B cell (primary cell): ENCODE measurements around the gene CUL3. TPM values are rescaled to one million over a fixed set of nuclear protein-coding genes. Genes with fewer than 3 reads are reported as not detected.

Source experiments
- ATAC-seq: fragments of 200-7000 bp; cut with Tn5 transposase; one replicate; pipeline ENCODE4 v1.10.0; 2021; ENCODE audit warnings: low read depth, mild to moderate bottlenecking, moderate number of reproducible peaks, moderate library complexity
- CTCF ChIA-PET: fragments of 350-600 bp; sonication (Branson Sonifier 250); formaldehyde crosslinking; loops from one replicate; lab custom pipeline; 2021; ENCODE audit warnings: antibody characterized with exemption, inconsistent platforms; lab: Charles Lee
- POLR2A ChIA-PET: fragments of 350-600 bp; sonication (Branson Sonifier 250); formaldehyde crosslinking; loops from one replicate; lab custom pipeline; 2021; ENCODE audit warnings: antibody characterized with exemption; lab: Charles Lee
- DNase-seq: peaks from one replicate; pipeline ENCODE4 v3.0.0; 2013
- H2AFZ ChIP-seq: 2 replicates; pipeline ENCODE4 v1.6.1; 2012; ENCODE audit warnings: mild to moderate bottlenecking, low read depth, low read length; ENCODE audit not compliant: insufficient read depth, poor library complexity, severe bottlenecking
- H3K27ac ChIP-seq, 2 donors: 1 replicate in 1 of 2; 2 replicates in 1 of 2; pipeline ENCODE4 v1.5.1; 2012 to 2013; ENCODE audit warnings: low read length in 2 of 2, mild to moderate bottlenecking in 2 of 2, moderate library complexity in 1 of 2
- H3K27me3 ChIP-seq, 4 experiments: fragments of 200-600 bp in 1 of 4; sonication (generic) in 1 of 4; replicated peaks in 1 of 4; 1 replicate in 2 of 4; 2 replicates in 2 of 4; pipeline versions ENCODE4 v1.6.1 to v1.7.0; 2013 to 2016; ENCODE audit warnings: low read length in 3 of 4, mild to moderate bottlenecking in 2 of 4, mixed read lengths in 1 of 4, moderate library complexity in 1 of 4; ENCODE audit not compliant: insufficient read depth in 4 of 4, control insufficient read depth in 3 of 4; ENCODE audit errors: control extremely low read depth in 1 of 4
- H3K36me3 ChIP-seq, 2 experiments: replicated peaks in 1 of 2; 1 replicate in 1 of 2; 2 replicates in 1 of 2; pipeline versions ENCODE4 v1.6.1 to v1.7.1; 2013; ENCODE audit warnings: low read length in 1 of 2; ENCODE audit not compliant: insufficient read depth in 2 of 2, control insufficient read depth in 1 of 2; ENCODE audit errors: control extremely low read depth in 1 of 2, extremely low read depth in 1 of 2
- H3K4me1 ChIP-seq, 2 donors: fragments of 200-600 bp in 1 of 2; sonication (generic) in 1 of 2; 1 replicate in 1 of 2; 2 replicates in 1 of 2; pipeline versions ENCODE4 v1.5.1 to v1.6.1; 2013 to 2017; ENCODE audit warnings: low read length in 2 of 2; ENCODE audit not compliant: control insufficient read depth in 2 of 2, insufficient read depth in 2 of 2
- H3K4me2 ChIP-seq: replicated peaks from 2 replicates; pipeline ENCODE3; 2012; ENCODE audit warnings: mild to moderate bottlenecking, low read depth, low read length; ENCODE audit not compliant: poor library complexity, severe bottlenecking
- H3K4me3 ChIP-seq, 5 experiments: fragments of 200-600 bp in 1 of 5; sonication (generic) in 1 of 5; 1 replicate in 3 of 5; 2 replicates in 2 of 5; pipeline versions ENCODE4 v1.5.1 to v1.7.0; 2011 to 2016; ENCODE audit warnings: low read length in 4 of 5, mild to moderate bottlenecking in 4 of 5, low read depth in 2 of 5, control low read depth in 1 of 5, moderate library complexity in 1 of 5; ENCODE audit not compliant: insufficient read depth in 1 of 5; ENCODE audit errors: control extremely low read depth in 1 of 5, extremely low read depth in 1 of 5
- H3K79me2 ChIP-seq: fragments of 200-600 bp; sonication (generic); one replicate; pipeline ENCODE4 v1.6.0; 2016; ENCODE audit warnings: low read length; ENCODE audit not compliant: control insufficient read depth, insufficient read depth
- H3K9ac ChIP-seq: fragments of 200-600 bp; sonication (generic); 2 replicates; pipeline ENCODE4 v1.6.1; 2017; ENCODE audit warnings: mild to moderate bottlenecking, low read length, moderate library complexity
- H3K9me3 ChIP-seq, 3 donors: one replicate each; pipeline versions ENCODE4 v1.6.1 to v1.7.1; 2013; ENCODE audit warnings: low read length in 2 of 3; ENCODE audit not compliant: control insufficient read depth in 2 of 3, insufficient read depth in 1 of 3; ENCODE audit errors: control extremely low read depth in 1 of 3
- H4K20me1 ChIP-seq: 2 replicates; pipeline ENCODE4 v1.6.0; 2012; ENCODE audit warnings: mild to moderate bottlenecking, low read length; ENCODE audit not compliant: insufficient read depth, control insufficient read depth, poor library complexity, severe bottlenecking
- H3K27ac Mint-ChIP-seq: one replicate; pipeline ENCODE4 v1.8.0; 2021; ENCODE audit warnings: mixed read lengths
- H3K27me3 Mint-ChIP-seq: one replicate; pipeline ENCODE4 v1.8.0; 2021; ENCODE audit warnings: mixed read lengths
- H3K4me1 Mint-ChIP-seq: one replicate; pipeline ENCODE4 v1.8.0; 2021; ENCODE audit warnings: mixed read lengths
- H3K4me3 Mint-ChIP-seq: one replicate; pipeline ENCODE4 v1.8.0; 2021; ENCODE audit warnings: mixed read lengths
- H3K9me3 Mint-ChIP-seq: one replicate; pipeline ENCODE4 v1.8.0; 2022; ENCODE audit warnings: mixed read lengths; ENCODE audit not compliant: insufficient read depth
- CTCF ChIP-seq: fragments of 200-600 bp; IDR thresholded peaks from one replicate; pipeline ENCODE4 v1.8.0; 2022; ENCODE audit warnings: antibody characterized with exemption, mild to moderate bottlenecking
- EZH2 ChIP-seq: IDR thresholded peaks from 2 replicates; pipeline ENCODE4 v1.6.1; 2012; ENCODE audit warnings: borderline replicate concordance, low read depth, mild to moderate bottlenecking, moderate library complexity, low read length; ENCODE audit not compliant: insufficient read depth, poor library complexity, severe bottlenecking
- WGBS: methylation state at CpG from one replicate; pipeline ENCODE4 v1.1.5; 2013; ENCODE audit warnings: missing lambda C conversion rate; ENCODE audit not compliant: insufficient coverage; 5-methylcytosine and 5-hydroxymethylcytosine counted together
- intact Hi-C: fragments of 100-400 bp; cut with micrococcal nuclease; formaldehyde crosslinking; loops from one replicate; pipeline ENCODE4 v1.10.0; 2022
- polyA plus RNA-seq: library from polyadenylated mRNA; depleted of rRNA; stranded (reverse); fragments of >200 nt; gene quantifications from 2 replicates; pipeline ENCODE4 v1.2.3, GENCODE V29; 2012
- total RNA-seq, 2 donors: library from RNA; stranded (reverse); fragments of 120-200 nt in 1 of 2; gene quantifications; 1 replicate in 1 of 2; 2 replicates in 1 of 2; pipeline versions ENCODE4 v1.2.3 to v1.2.4, GENCODE V29; 2013 to 2022

CUL3 gene
- total and polyA plus RNA-seq, 2 donors (not counting 1 experiment from before 2014, with no cell fraction given): 31.1 to 138 TPM

- Histone ChIP-seq H3K4me3 (no peak overlapping the region), H3K9me3 (no peaks in the 10 kb centered on the region), H3K4me1 (no peaks in the 10 kb centered on the region), H3K9ac (no peak overlapping the region), H4K20me1 (no peaks in the 10 kb centered on the region), H3K4me2 (no peak overlapping the region), H3K36me3 (peaks cover 8 to 42% of the 10 kb centered on the region in 2 experiments), H2AFZ (no peak overlapping the region), H3K79me2 (no peaks in the 10 kb centered on the region), H3K27ac (no peak overlapping the region), H3K27me3 (no peaks in the 10 kb centered on the region)
- H3K27me3 Mint-ChIP-seq: no peaks in the 10 kb centered on the region
- H3K4me3 Mint-ChIP-seq: no peak overlapping the region
- H3K4me1 Mint-ChIP-seq: peaks cover 6% of the 10 kb centered on the region
- TF ChIP-seq EZH2: no peak
- no peak for TF ChIP-seq CTCF
- DNase-seq (no peak), ATAC-seq (no peak)
- POLR2A ChIA-PET: no interaction called here
- no CpG with 5 or more reads among the region's 3 CpGs for WGBS
- intact Hi-C loops: no loop called here
- no peak overlapping the region for H3K27ac Mint-ChIP-seq
- H3K9me3 Mint-ChIP-seq: no peaks in the 10 kb centered on the region
- CTCF ChIA-PET: interaction anchor here (0.6 to 1.5 kb wide), 2 partner anchors 35 to 173 kb away, joined by 3 to 4 read pairs; no protein-coding TSS in a partner anchor
Observed at GRCh38 chr2:224472827-224473226, 112.3 kb downstream of the CUL3 start.

GRCh38 chr2:224472137-224472536 is 113.0 kb downstream of the CUL3 start:
- Mint-ChIP-seq H3K9me3 (no peaks in the 10 kb centered on the region), H3K4me1 (peaks cover 2% of the 10 kb centered on the region), H3K27ac (no peak overlapping the region), H3K27me3 (no peaks in the 10 kb centered on the region), H3K4me3 (no peak overlapping the region)
- no peak for TF ChIP-seq CTCF
- TF ChIP-seq EZH2: no peak
- no peaks in the 10 kb centered on the region for H3K79me2 ChIP-seq
- no CpG with 5 or more reads among the region's 3 CpGs for WGBS
- no peak overlapping the region for H3K9ac ChIP-seq
- H3K4me1 ChIP-seq: no peaks in the 10 kb centered on the region
- no peaks in the 10 kb centered on the region for H4K20me1 ChIP-seq
- H3K9me3 ChIP-seq: no peaks in the 10 kb centered on the region
- ChIA-PET CTCF (interaction anchor here (1.5 kb wide), 1 partner anchor 174 kb away, joined by 3 read pairs; no protein-coding TSS in a partner anchor), POLR2A (no interaction called here)
- intact Hi-C loops: no loop called here
- peaks cover 5 to 35% of the 10 kb centered on the region in 2 experiments for H3K36me3 ChIP-seq
- no peak overlapping the region for H3K4me2 ChIP-seq
- no peaks in the 10 kb centered on the region for H3K27me3 ChIP-seq
- ATAC-seq: no peak
- no peak overlapping the region for H3K27ac ChIP-seq
- H2AFZ ChIP-seq: no peak overlapping the region
- no peak overlapping the region for H3K4me3 ChIP-seq
- no peak for DNase-seq
